Activated naive CD8-positive, alpha-beta T cell treated with anti-CD3 and anti-CD28 coated beads, Interleukin-2, amount 50 U/mL, for 24 hours (primary cell): ENCODE results near the gene ARHGAP26.
A peak's percentile ranks its signal among the peaks of the same experiment; 100 is the strongest.
"Not testable (repeated sequence)": the region's sequence is repeated elsewhere in the genome, so short reads cannot be mapped to it uniquely, and the experiment has no call there.

Source experiments
- ATAC-seq: fragments of 150-1000 bp; cut with Tn5 transposase; one replicate; pipeline ENCODE4 v1.10.0; 2021
- DNase-seq: peaks from one replicate; pipeline ENCODE4 v3.0.0; 2021
- H3K27ac Mint-ChIP-seq: one replicate; pipeline ENCODE4 v1.8.0; 2021; ENCODE audit warnings: mild to moderate bottlenecking, mixed read lengths
- H3K27me3 Mint-ChIP-seq: one replicate; pipeline ENCODE4 v1.8.0; 2021; ENCODE audit warnings: mixed read lengths
- H3K36me3 Mint-ChIP-seq: one replicate; pipeline ENCODE4 v1.8.0; 2021; ENCODE audit warnings: low read depth, mixed read lengths
- H3K4me1 Mint-ChIP-seq: one replicate; pipeline ENCODE4 v1.8.0; 2021; ENCODE audit warnings: mixed read lengths
- H3K4me3 Mint-ChIP-seq: one replicate; pipeline ENCODE4 v1.8.0; 2021; ENCODE audit warnings: mild to moderate bottlenecking, moderate library complexity, mixed read lengths
- H3K9me3 Mint-ChIP-seq: one replicate; pipeline ENCODE4 v1.8.0; 2021; ENCODE audit warnings: mixed read lengths

ARHGAP26 gene

DNA sequence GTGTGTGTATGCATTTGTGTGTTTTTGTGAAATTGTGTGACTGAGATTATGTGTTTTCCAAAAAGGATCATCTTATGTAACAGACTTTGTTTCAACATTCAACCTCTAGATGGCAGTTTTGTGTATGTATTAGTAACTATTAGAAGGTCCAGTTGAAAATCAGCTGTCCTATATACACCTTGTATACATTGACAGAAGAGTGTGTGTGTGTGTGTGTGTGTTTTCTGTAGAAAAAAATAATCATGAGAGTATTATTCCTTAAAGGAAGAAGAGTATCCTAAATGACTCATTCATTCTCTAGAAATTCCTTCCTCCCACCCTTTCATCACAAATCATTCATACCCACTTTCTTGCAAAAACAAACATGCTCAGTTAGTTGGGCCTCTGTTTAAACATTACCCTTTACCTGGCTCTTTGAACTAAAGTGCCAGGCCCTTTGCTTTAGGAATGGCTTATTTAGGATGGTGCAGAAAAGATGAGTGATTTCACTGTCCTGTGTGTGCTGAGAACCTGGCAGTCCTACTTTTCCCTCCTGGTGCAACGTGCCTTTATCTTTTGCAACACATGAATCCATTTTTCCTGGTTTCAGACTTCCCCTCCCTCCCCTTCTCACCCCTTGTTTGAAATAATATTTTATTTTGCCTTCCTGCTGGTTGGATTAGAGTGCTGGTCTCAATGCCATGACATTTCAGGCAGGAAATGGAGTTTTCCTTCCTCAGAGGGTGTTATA, 152.2 kb downstream of the ARHGAP26 start:
- Mint-ChIP-seq H3K4me1 (peaks cover 40% of the 10 kb centered on the region), H3K4me3 (no peak overlapping the region), H3K9me3 (no peaks in the 10 kb centered on the region), H3K36me3 (no peaks in the 10 kb centered on the region), H3K27me3 (no peaks in the 10 kb centered on the region), H3K27ac (no peak overlapping the region)
- DNase-seq (no peak), ATAC-seq (no peak)

- Mint-ChIP-seq H3K4me3 (no peak overlapping the region), H3K27me3 (no peaks in the 10 kb centered on the region), H3K36me3 (no peaks in the 10 kb centered on the region), H3K27ac (no peak overlapping the region), H3K9me3 (no peaks in the 10 kb centered on the region), H3K4me1 (peaks cover 43% of the 10 kb centered on the region)
- ATAC-seq: peak; percentile 52
- no peak for DNase-seq
Measured at GRCh38 chr5:142924135-142924883, 154.1 kb downstream of the ARHGAP26 start.

- H3K9me3 Mint-ChIP-seq: no peaks in the 10 kb centered on the region
- peaks cover 56% of the 10 kb centered on the region for H3K4me1 Mint-ChIP-seq
- no peaks in the 10 kb centered on the region for H3K27me3 Mint-ChIP-seq
- no peak for DNase-seq
- H3K4me3 Mint-ChIP-seq: no peak overlapping the region
- ATAC-seq: no peak
- H3K27ac Mint-ChIP-seq: peak overlapping the region; percentile 20
- no peaks in the 10 kb centered on the region for H3K36me3 Mint-ChIP-seq
Measured at GRCh38 chr5:142925795-142926194, 155.6 kb downstream of the ARHGAP26 start.

GRCh38 chr5:142926549-142926948, 156.4 kb downstream of the ARHGAP26 start:
- no peaks in the 10 kb centered on the region for H3K36me3 Mint-ChIP-seq
- H3K4me1 Mint-ChIP-seq: peaks cover 58% of the 10 kb centered on the region
- no peak overlapping the region for H3K27ac Mint-ChIP-seq
- H3K4me3 Mint-ChIP-seq: no peak overlapping the region
- DNase-seq (no peak), ATAC-seq (no peak)
- no peaks in the 10 kb centered on the region for H3K9me3 Mint-ChIP-seq
- no peaks in the 10 kb centered on the region for H3K27me3 Mint-ChIP-seq

- H3K36me3 Mint-ChIP-seq, H3K4me3 Mint-ChIP-seq, ATAC-seq, DNase-seq, H3K9me3 Mint-ChIP-seq, H3K27me3 Mint-ChIP-seq: not testable (repeated sequence)
- peaks cover 46% of the 10 kb centered on the region for H3K4me1 Mint-ChIP-seq
- H3K27ac Mint-ChIP-seq: peak overlapping the region; percentile 61
Measured at GRCh38 chr5:142928999-142929398, 158.8 kb downstream of the ARHGAP26 start.

DNA sequence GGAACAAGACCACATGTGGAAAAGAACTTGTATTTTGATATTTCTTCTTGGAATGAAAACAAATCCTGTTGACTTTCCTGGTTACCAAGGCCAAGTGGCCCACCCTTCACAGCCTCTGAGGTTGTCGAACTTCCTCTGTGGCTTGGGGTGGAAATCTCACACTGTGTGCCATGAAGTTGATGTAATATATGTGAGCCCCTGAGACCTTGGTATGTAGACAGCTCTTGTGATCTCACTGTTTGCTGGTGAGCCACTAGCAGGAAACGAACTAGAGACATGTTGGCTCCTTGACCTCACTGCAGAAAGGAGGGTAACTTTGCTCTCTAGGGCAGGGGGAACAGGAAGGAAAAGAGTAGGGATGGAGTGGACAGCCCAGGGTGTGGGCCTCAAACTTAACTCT, 159.4 kb downstream of the ARHGAP26 start:
- peak; percentile 10 for DNase-seq
- Mint-ChIP-seq H3K27ac (peak overlapping the region; percentile 61), H3K4me1 (peaks cover 46% of the 10 kb centered on the region), H3K27me3 (no peaks in the 10 kb centered on the region), H3K36me3 (peaks cover 12% of the 10 kb centered on the region), H3K4me3 (no peak overlapping the region), H3K9me3 (no peaks in the 10 kb centered on the region)
- no peak for ATAC-seq

- no peaks in the 10 kb centered on the region for H3K27me3 Mint-ChIP-seq
- H3K4me3 Mint-ChIP-seq: no peak overlapping the region
- no peaks in the 10 kb centered on the region for H3K9me3 Mint-ChIP-seq
- DNase-seq: no peak
- H3K36me3 Mint-ChIP-seq: peaks cover 12% of the 10 kb centered on the region
- no peak for ATAC-seq
- H3K27ac Mint-ChIP-seq: no peak overlapping the region
- H3K4me1 Mint-ChIP-seq: peaks cover 44% of the 10 kb centered on the region
Measured at GRCh38 chr5:142930395-142931110, 160.4 kb downstream of the ARHGAP26 start.

- ATAC-seq (no peak), DNase-seq (no peak)
- Mint-ChIP-seq H3K36me3 (peaks cover 12% of the 10 kb centered on the region), H3K27ac (no peak overlapping the region), H3K4me3 (no peak overlapping the region), H3K4me1 (peaks cover 46% of the 10 kb centered on the region), H3K9me3 (no peaks in the 10 kb centered on the region), H3K27me3 (no peaks in the 10 kb centered on the region)
Measured at GRCh38 chr5:142931896-142932686, 161.9 kb downstream of the ARHGAP26 start.

- H3K27me3 Mint-ChIP-seq: no peaks in the 10 kb centered on the region
- no peak overlapping the region for H3K27ac Mint-ChIP-seq
- H3K9me3 Mint-ChIP-seq: no peaks in the 10 kb centered on the region
- H3K4me3 Mint-ChIP-seq: no peak overlapping the region
- peaks cover 12% of the 10 kb centered on the region for H3K36me3 Mint-ChIP-seq
- peaks cover 49% of the 10 kb centered on the region for H3K4me1 Mint-ChIP-seq
- no peak for DNase-seq
- ATAC-seq: no peak
Measured at GRCh38 chr5:142934051-142934762, 164.0 kb downstream of the ARHGAP26 start.

- ATAC-seq (no peak), DNase-seq (no peak)
- H3K4me1 Mint-ChIP-seq: peaks cover 47% of the 10 kb centered on the region
- peaks cover 12% of the 10 kb centered on the region for H3K36me3 Mint-ChIP-seq
- H3K9me3 Mint-ChIP-seq: no peaks in the 10 kb centered on the region
- no peaks in the 10 kb centered on the region for H3K27me3 Mint-ChIP-seq
- no peak overlapping the region for H3K27ac Mint-ChIP-seq
- H3K4me3 Mint-ChIP-seq: no peak overlapping the region
Measured at GRCh38 chr5:142935014-142935413, 164.8 kb downstream of the ARHGAP26 start.

GRCh38 chr5:142937374-142937773, 167.2 kb downstream of the ARHGAP26 start:
- Mint-ChIP-seq H3K9me3 (no peaks in the 10 kb centered on the region), H3K4me3 (no peak overlapping the region), H3K27me3 (no peaks in the 10 kb centered on the region), H3K27ac (no peak overlapping the region), H3K36me3 (peaks cover 12% of the 10 kb centered on the region), H3K4me1 (peaks cover 52% of the 10 kb centered on the region)
- DNase-seq (no peak), ATAC-seq (no peak)

- Mint-ChIP-seq H3K4me3 (no peak overlapping the region), H3K9me3 (no peaks in the 10 kb centered on the region), H3K27ac (no peak overlapping the region), H3K27me3 (no peaks in the 10 kb centered on the region), H3K4me1 (peaks cover 52% of the 10 kb centered on the region), H3K36me3 (peaks cover 6% of the 10 kb centered on the region)
- ATAC-seq (no peak), DNase-seq (no peak)
Measured at GRCh38 chr5:142938266-142938880, 168.2 kb downstream of the ARHGAP26 start.

DNA sequence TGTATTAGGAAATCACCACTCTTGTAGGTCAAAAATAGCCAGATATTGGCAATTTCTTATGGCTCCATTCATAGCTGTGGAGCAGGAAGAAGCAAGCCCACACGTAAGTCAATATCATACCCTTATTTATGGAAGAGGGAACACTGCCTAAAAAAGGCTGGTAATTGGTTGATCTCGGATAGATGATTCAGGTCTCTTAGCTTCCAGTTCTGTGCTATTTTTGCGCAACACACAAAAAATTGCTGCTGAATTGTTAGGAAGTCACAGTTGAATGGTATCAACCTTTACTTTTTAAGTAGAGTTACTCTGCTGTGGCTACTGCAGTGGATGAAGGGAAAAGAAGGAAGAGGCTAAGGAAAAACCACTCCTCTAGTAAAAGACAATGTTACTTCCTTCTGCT, 168.8 kb downstream of the ARHGAP26 start:
- Mint-ChIP-seq H3K4me1 (peaks cover 51% of the 10 kb centered on the region), H3K27me3 (no peaks in the 10 kb centered on the region), H3K36me3 (peaks cover 5% of the 10 kb centered on the region), H3K9me3 (no peaks in the 10 kb centered on the region), H3K27ac (no peak overlapping the region), H3K4me3 (no peak overlapping the region)
- DNase-seq (no peak), ATAC-seq (no peak)
